Loucy (cell line): ENCODE results near the gene PTGES3L.
A peak's percentile ranks its signal among the peaks of the same experiment; 100 is the strongest.

ENCODE experiments used
- H2AFZ ChIP-seq: fragments of 200-600 bp; sonication (generic); 2 replicates; pipeline ENCODE4 v1.6.0; 2016; ENCODE audit warnings: antibody characterized with exemption, mild to moderate bottlenecking, low read length, moderate library complexity
- H3F3A ChIP-seq: fragments of 200-600 bp; 2 replicates; pipeline ENCODE4 v1.6.0; 2016; ENCODE audit warnings: antibody characterized with exemption, low read depth, mild to moderate bottlenecking
- H3K27me3 ChIP-seq: fragments of 200-600 bp; sonication (generic); 2 replicates; pipeline ENCODE4 v1.6.1; 2014; ENCODE audit warnings: low read length, mild to moderate bottlenecking; ENCODE audit not compliant: insufficient read depth, poor library complexity, severe bottlenecking
- H3K36me3 ChIP-seq: fragments of 200-600 bp; sonication (generic); 2 replicates; pipeline ENCODE4 v1.6.1; 2016; ENCODE audit warnings: low read length; ENCODE audit not compliant: insufficient read depth
- H3K4me1 ChIP-seq: fragments of 200-600 bp; sonication (generic); 2 replicates; pipeline ENCODE4 v1.5.1; 2014; ENCODE audit warnings: low read length, mild to moderate bottlenecking; ENCODE audit not compliant: insufficient read depth, poor library complexity, severe bottlenecking
- H3K4me2 ChIP-seq: fragments of 200-600 bp; sonication (generic); 2 replicates; pipeline ENCODE4 v1.6.0; 2014; ENCODE audit warnings: antibody characterized with exemption, low read length, low read depth, mild to moderate bottlenecking; ENCODE audit not compliant: poor library complexity, severe bottlenecking
- H3K4me3 ChIP-seq: fragments of 200-600 bp; sonication (generic); 2 replicates; pipeline ENCODE4 v1.5.1; 2014; ENCODE audit warnings: low read length, mild to moderate bottlenecking, mixed read lengths; ENCODE audit not compliant: poor library complexity, severe bottlenecking
- H3K79me2 ChIP-seq: fragments of 200-600 bp; sonication (generic); 2 replicates; pipeline ENCODE4 v1.6.1; 2014; ENCODE audit warnings: low read length; ENCODE audit not compliant: insufficient read depth
- H3K9ac ChIP-seq: fragments of 200-600 bp; sonication (generic); 2 replicates; pipeline ENCODE4 v1.6.0; 2014; ENCODE audit warnings: mild to moderate bottlenecking, low read depth, low read length, moderate library complexity; ENCODE audit not compliant: poor library complexity, severe bottlenecking
- H3K9me2 ChIP-seq: fragments of 200-600 bp; sonication (generic); replicated peaks from 2 replicates; pipeline ENCODE4 v1.6.1; 2016; ENCODE audit warnings: low read depth, low read length, mixed read lengths
- H3K9me3 ChIP-seq: fragments of 200-600 bp; sonication (generic); 2 replicates; pipeline ENCODE4 v1.6.1; 2014; ENCODE audit warnings: mild to moderate bottlenecking, antibody characterized with exemption, low read length, low read depth; ENCODE audit not compliant: insufficient read depth
- H4K20me1 ChIP-seq: fragments of 200-600 bp; sonication (generic); 2 replicates; pipeline ENCODE4 v1.6.0; 2014; ENCODE audit warnings: antibody characterized with exemption, low read length, mild to moderate bottlenecking; ENCODE audit not compliant: insufficient read depth, poor library complexity, severe bottlenecking
- CTCF ChIP-seq: fragments of 200-600 bp; sonication (generic); conservative IDR thresholded peaks from 2 replicates; pipeline ENCODE4 v1.5.1; 2014; ENCODE audit warnings: mild to moderate bottlenecking, antibody characterized with exemption, low read length
- EZH2phosphoT487 ChIP-seq: fragments of 200-600 bp; IDR thresholded peaks from 2 replicates; pipeline ENCODE4 v1.6.1; 2018; ENCODE audit warnings: antibody characterized with exemption, mild to moderate bottlenecking, moderate library complexity, borderline replicate concordance

Gene PTGES3L

GRCh38 chr17:42999003-42999525 lies 19.2 kb upstream of the PTGES3L start:
- Histone ChIP-seq H3K4me2 (peak overlapping the region; percentile 93), H3K9ac (peak overlapping the region; percentile 100), H3K4me1 (peaks cover 22% of the 10 kb centered on the region), H3K27me3 (peaks cover 10% of the 10 kb centered on the region), H3K79me2 (peaks cover 35% of the 10 kb centered on the region), H3K9me3 (no peaks in the 10 kb centered on the region), H3F3A (peaks cover 2% of the 10 kb centered on the region; the same call in 1 of the 2 replicates), H3K36me3 (peaks cover 24% of the 10 kb centered on the region; the same call in 1 of the 2 replicates), H2AFZ (no peak overlapping the region), H3K4me3 (peak overlapping the region; percentile 100), H3K9me2 (no peaks in the 10 kb centered on the region), H4K20me1 (peaks cover 28% of the 10 kb centered on the region)
- TF ChIP-seq CTCF (no peak), EZH2phosphoT487 (no peak)

- H3F3A ChIP-seq = peaks cover 2% of the 10 kb centered on the region; the same call in 1 of the 2 replicates
Observed at GRCh38 chr17:42997984-42998938, 18.4 kb upstream of the PTGES3L start, which contains the start of gene RPL27. TSS of gene RPL27 (plus strand) at chr17:42998419. CDS start at chr17:42998751, 332 bp downstream.

More at GRCh38 chr17:42997984-42998938, 18.4 kb upstream of the PTGES3L start, which contains the start of gene RPL27:
- H3K27me3 ChIP-seq = peaks cover 10% of the 10 kb centered on the region
- H3K79me2 ChIP-seq = peaks cover 35% of the 10 kb centered on the region
- peaks cover 28% of the 10 kb centered on the region for H4K20me1 ChIP-seq
- H3K9me2 ChIP-seq = no peaks in the 10 kb centered on the region
- H2AFZ ChIP-seq = peak within 1 kb of the TSS; percentile 91
- peaks cover 20% of the 10 kb centered on the region; the same call in 1 of the 2 replicates for H3K36me3 ChIP-seq
- H3K9ac ChIP-seq = peak within 1 kb of the TSS; percentile 100
- peak within 1 kb of the TSS; percentile 100 for H3K4me3 ChIP-seq
- H3K4me1 ChIP-seq = peaks cover 22% of the 10 kb centered on the region
- TF ChIP-seq CTCF = peak; percentile 84
- no peak for TF ChIP-seq EZH2phosphoT487
- peak within 1 kb of the TSS; percentile 93 for H3K4me2 ChIP-seq
- no peaks in the 10 kb centered on the region for H3K9me3 ChIP-seq
